GM12878 (cell line): Measurements from ENCODE around the gene CBFB. TPM values are rescaled to one million over a fixed set of nuclear protein-coding genes. Genes with fewer than 3 reads are reported as not detected.

Experiments used
- ATAC-seq: fragments of 200-7000 bp; cut with Tn5 transposase; 3 replicates; pipeline ENCODE4 v1.9.1; 2020; ENCODE audit warnings: mild to moderate bottlenecking, moderate library complexity
- BruUV-seq: library from RNA; stranded (reverse); fragments of 400-500 nt; replicated peaks from 2 replicates; lab custom pipeline; 2021; lab: Mats Ljungman, UMichigan
- CTCF ChIA-PET: fragments of 300-600 bp; sonication (Branson Sonifier 250); formaldehyde crosslinking; extraction: SDS; loops from one replicate; lab custom pipeline; 2021; ENCODE audit warnings: inconsistent platforms; lab: Yijun Ruan, JAX
- POLR2A ChIA-PET: fragments of 350-600 bp; formaldehyde crosslinking; extraction: SDS; loops from one replicate; lab custom pipeline; 2021; ENCODE audit warnings: inconsistent platforms; lab: Charles Lee
- RAD21 ChIA-PET: fragments of 300-600 bp; sonication (Branson Sonifier 250); formaldehyde crosslinking; loops from one replicate; lab custom pipeline; 2023; ENCODE audit warnings: antibody characterized with exemption; ENCODE audit not compliant: unreplicated experiment; lab: Charles Lee
- SMC1A ChIA-PET: fragments of 300-600 bp; sonication (Branson Sonifier 250); formaldehyde crosslinking; loops from one replicate; lab custom pipeline; 2023; ENCODE audit not compliant: unreplicated experiment, uncharacterized antibody; lab: Charles Lee
- DNase-seq: peaks from one replicate; pipeline ENCODE4 v3.0.0-alpha.2; 2011; ENCODE audit warnings: low read depth, low spot score
- FAIRE-seq: peaks from 3 replicates; lab custom pipeline; 2011; peaks lifted over from hg19 to GRCh38; lab: Jason Lieb, UNC
- H2AFZ ChIP-seq: 2 replicates; pipeline ENCODE4 v1.6.0; 2011; ENCODE audit warnings: low read depth, low read length, control low read depth; ENCODE audit not compliant: control insufficient read depth
- H3K27ac ChIP-seq: 2 replicates; pipeline ENCODE4 v1.5.1; 2011; ENCODE audit warnings: control low read depth; ENCODE audit not compliant: control insufficient read depth, insufficient read depth
- H3K27me3 ChIP-seq, 2 experiments: replicated peaks in 1 of 2; 2 replicates each; pipeline versions ENCODE4 v1.6.0 to v1.6.1; 2011; ENCODE audit warnings: low read length in 1 of 2; ENCODE audit not compliant: control insufficient read depth in 2 of 2, insufficient read depth in 2 of 2
- H3K36me3 ChIP-seq, 2 experiments: 2 replicates each; pipeline ENCODE4 v1.5.1; 2011; ENCODE audit warnings: low read length in 1 of 2; ENCODE audit not compliant: control insufficient read depth in 2 of 2, insufficient read depth in 2 of 2
- H3K4me1 ChIP-seq: 2 replicates; pipeline ENCODE4 v1.6.1; 2011; ENCODE audit warnings: mild to moderate bottlenecking, low read length, moderate library complexity, mixed read lengths; ENCODE audit not compliant: control insufficient read depth, insufficient read depth
- H3K4me2 ChIP-seq: 2 replicates; pipeline ENCODE4 v1.6.0; 2011; ENCODE audit warnings: control low read depth; ENCODE audit not compliant: control insufficient read depth, insufficient read depth
- H3K4me3 ChIP-seq: fragments of 200-600 bp; sonication (generic); 2 replicates; pipeline ENCODE4 v1.5.1; 2016
- H3K79me2 ChIP-seq: 2 replicates; pipeline ENCODE4 v1.6.0; 2011; ENCODE audit warnings: low read length; ENCODE audit not compliant: control insufficient read depth, insufficient read depth
- H3K9ac ChIP-seq: 2 replicates; pipeline ENCODE4 v1.8.0; 2011; ENCODE audit warnings: low read length, control low read depth, mixed read lengths; ENCODE audit not compliant: control insufficient read depth, insufficient read depth
- H3K9me3 ChIP-seq: replicated peaks from 3 replicates; pipeline ENCODE4 v1.5.1; 2011; ENCODE audit warnings: mild to moderate bottlenecking, low read length; ENCODE audit not compliant: control insufficient read depth, insufficient read depth
- H4K20me1 ChIP-seq: 2 replicates; pipeline ENCODE4 v1.6.0; 2011; ENCODE audit not compliant: control insufficient read depth, insufficient read depth
- BACH1 ChIP-seq: fragments of 450-650 bp; IDR thresholded peaks from 2 replicates; pipeline ENCODE4 v1.6.1; 2017; ENCODE audit warnings: mild to moderate bottlenecking, borderline replicate concordance
- BCL11A ChIP-seq: IDR thresholded peaks from 2 replicates; pipeline ENCODE4 v1.6.1; 2011; ENCODE audit warnings: low read depth, low read length
- BMI1 ChIP-seq: fragments of 450-650 bp; IDR thresholded peaks from 2 replicates; pipeline ENCODE4 v1.6.1; 2016; ENCODE audit warnings: mild to moderate bottlenecking, moderate library complexity, borderline replicate concordance
- E4F1 ChIP-seq: fragments of 450-650 bp; IDR thresholded peaks from 2 replicates; pipeline ENCODE4 v1.6.1; 2018; ENCODE audit warnings: borderline replicate concordance, mild to moderate bottlenecking; ENCODE audit not compliant: partially characterized antibody
- KDM1A ChIP-seq: fragments of 200-600 bp; sonication (generic); IDR thresholded peaks from 2 replicates; pipeline ENCODE4 v1.6.1; 2016; ENCODE audit warnings: borderline replicate concordance
- MTA3 ChIP-seq: IDR thresholded peaks from 2 replicates; pipeline ENCODE4 v1.6.1; 2012; ENCODE audit warnings: low read length, inconsistent platforms, borderline replicate concordance
- RELB ChIP-seq: fragments of 450-650 bp; IDR thresholded peaks from 2 replicates; pipeline ENCODE4 v1.6.1; 2017; ENCODE audit warnings: low read depth, mild to moderate bottlenecking, moderate library complexity
- RFX5 ChIP-seq: IDR thresholded peaks from 2 replicates; pipeline ENCODE4 v1.6.1; 2011; ENCODE audit warnings: low read depth, low read length, improper control_type of control experiment
- SIX5 ChIP-seq: IDR thresholded peaks from 2 replicates; pipeline ENCODE4 v1.6.1; 2011; ENCODE audit warnings: mild to moderate bottlenecking, low read depth, low read length, moderate library complexity; ENCODE audit not compliant: severe bottlenecking
- SMAD5 ChIP-seq: IDR thresholded peaks from 2 replicates; pipeline ENCODE4 v1.6.1; 2016; ENCODE audit warnings: antibody characterized with exemption, low read depth
- SREBF2 ChIP-seq: IDR thresholded peaks from 2 replicates; pipeline ENCODE4 v1.6.1; 2012; ENCODE audit warnings: mild to moderate bottlenecking, low read length
- TCF7 ChIP-seq: IDR thresholded peaks from 2 replicates; pipeline ENCODE4 v1.6.1; 2014; ENCODE audit warnings: antibody characterized with exemption, borderline replicate concordance
- ZNF592 ChIP-seq: fragments of 450-650 bp; IDR thresholded peaks from 2 replicates; pipeline ENCODE4 v1.6.1; 2017; ENCODE audit warnings: mild to moderate bottlenecking, moderate library complexity
- WGBS: methylation state at CpG from one replicate; pipeline ENCODE4 v1.1.6; 2016; ENCODE audit warnings: low lambda C conversion rate; ENCODE audit not compliant: insufficient replicate concordance, insufficient coverage; ENCODE audit errors: missing lambda C conversion rate; 5-methylcytosine and 5-hydroxymethylcytosine counted together
- in situ Hi-C: fragments of 300-500 bp; cut with MboI; formaldehyde crosslinking; loops from 9 replicates; pipeline ENCODE4 v1.14.3; 2018; ENCODE audit warnings: mixed read lengths
- intact Hi-C: fragments of 100-400 bp; cut with micrococcal nuclease; formaldehyde crosslinking; loops from one replicate; pipeline ENCODE4 v1.14.2; 2022; ENCODE audit not compliant: unreplicated experiment
- polyA plus RNA-seq, 11 experiments: library from polyadenylated mRNA; depleted of rRNA in 4 of 11; unstranded in 6 of 11; stranded (reverse) in 5 of 11; fragments of >200 nt; fragmentation: Nextera tagmentation in 4 of 11; fragmentation: Illumina TruSeq in 1 of 11; extraction: Ambion mirVana in 4 of 11; extraction: Trizol in 1 of 11; gene quantifications; 1 replicate in 1 of 11; 2 replicates in 10 of 11; pipeline versions ENCODE4 v1.2.1 to v1.2.3, GENCODE V29; 2011 to 2016; ENCODE audit warnings: inconsistent platforms in 2 of 11, missing spikeins in 2 of 11, low read depth in 1 of 11
- total RNA-seq, 4 experiments: library from RNA; depleted of rRNA in 3 of 4; stranded (reverse); fragments of >200 nt in 3 of 4; fragmentation: Illumina TruSeq in 1 of 4; extraction: Trizol in 1 of 4; gene quantifications; 2 replicates each; pipeline versions ENCODE4 v1.2.1 to v1.2.3, GENCODE V29; 2013 to 2021

CBFB gene
- total and polyA plus RNA-seq, 10 of the 15 experiments (the other 5 are each of a cell fraction or from before 2014, with no cell fraction given): 25.3 to 83.8 (median 65.7) TPM

- TF ChIP-seq BMI1 (no peak), RELB (no peak)
Observed at GRCh38 chr16:67006930-67007658, 21.9 kb upstream of the CBFB start (continued).

GRCh38 chr16:67009158-67009557, 19.8 kb upstream of the CBFB start:
- ATAC-seq (no peak), DNase-seq (no peak), FAIRE-seq (no peak)
- Histone ChIP-seq H3K79me2 (no peaks in the 10 kb centered on the region), H3K4me1 (peaks cover 7% of the 10 kb centered on the region; the same call in 1 of the 2 replicates), H3K9me3 (no peaks in the 10 kb centered on the region), H3K27ac (no peak overlapping the region), H3K27me3 (peaks cover 0 to 2% of the 10 kb centered on the region in 2 experiments; a peak in 2 of 4 replicates), H3K4me3 (no peak overlapping the region), H3K9ac (no peak overlapping the region), H2AFZ (no peak overlapping the region), H3K4me2 (no peak overlapping the region), H4K20me1 (no peaks in the 10 kb centered on the region), H3K36me3 (no peaks in the 10 kb centered on the region)
- CTCF ChIA-PET: no interaction called here
- in situ Hi-C loops (no loop called here), intact Hi-C loops (no loop called here)
- POLR2A ChIA-PET: no interaction called here
- SMC1A ChIA-PET: no interaction called here
- BruUV-seq: no TSS peak
- RAD21 ChIA-PET: interaction anchor here (0.9 kb wide), 2 partner anchors 92 to 146 kb away, joined by 3 read pairs; no protein-coding TSS in a partner anchor
- 12% methylated on average over 1 of the region's 1 CpG for WGBS
- TF ChIP-seq E4F1 (no peak), TCF7 (no peak), MTA3 (no peak), SMAD5 (no peak), BCL11A (no peak), KDM1A (no peak), ZNF592 (no peak), SIX5 (no peak), RFX5 (no peak), SREBF2 (no peak), BACH1 (no peak)
